ENCODE data around the gene GGT5. TPM values are rescaled to one million over a fixed set of nuclear protein-coding genes. Genes with fewer than 3 reads are reported as not detected.
"Not testable (repeated sequence)": the region's sequence is repeated elsewhere in the genome, so short reads cannot be mapped to it uniquely, and the experiment has no call there.

GGT5 gene
- total RNA-seq, 4 donors from 2014 or later: 45.4 to 70.6 (median 51.0) TPM

DNA sequence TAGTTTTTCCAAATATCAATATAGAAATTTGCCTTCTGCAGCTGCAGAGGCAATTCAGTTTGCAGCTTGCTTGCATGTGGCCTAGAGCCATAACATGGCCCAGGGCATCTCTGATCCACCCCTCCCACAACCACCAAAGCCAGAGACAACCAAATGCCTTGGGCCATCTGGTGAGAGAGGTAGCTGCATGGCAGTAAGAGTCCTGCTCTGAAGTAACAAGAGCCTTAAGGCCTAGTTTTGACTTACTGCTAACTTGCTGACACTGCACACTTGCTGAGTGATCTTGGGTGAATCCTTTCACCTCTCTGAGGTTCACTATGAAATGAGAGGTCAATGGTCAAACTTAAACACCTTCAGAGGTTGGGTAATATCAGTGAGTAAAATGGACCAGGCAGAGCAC lies 20.9 kb upstream of the GGT5 start:
- DNase-seq (ENCODE audit: low spot score) (no peak), ATAC-seq (ENCODE audit: low FRiP score) (no peak)
- TF ChIP-seq, protein P1, sequence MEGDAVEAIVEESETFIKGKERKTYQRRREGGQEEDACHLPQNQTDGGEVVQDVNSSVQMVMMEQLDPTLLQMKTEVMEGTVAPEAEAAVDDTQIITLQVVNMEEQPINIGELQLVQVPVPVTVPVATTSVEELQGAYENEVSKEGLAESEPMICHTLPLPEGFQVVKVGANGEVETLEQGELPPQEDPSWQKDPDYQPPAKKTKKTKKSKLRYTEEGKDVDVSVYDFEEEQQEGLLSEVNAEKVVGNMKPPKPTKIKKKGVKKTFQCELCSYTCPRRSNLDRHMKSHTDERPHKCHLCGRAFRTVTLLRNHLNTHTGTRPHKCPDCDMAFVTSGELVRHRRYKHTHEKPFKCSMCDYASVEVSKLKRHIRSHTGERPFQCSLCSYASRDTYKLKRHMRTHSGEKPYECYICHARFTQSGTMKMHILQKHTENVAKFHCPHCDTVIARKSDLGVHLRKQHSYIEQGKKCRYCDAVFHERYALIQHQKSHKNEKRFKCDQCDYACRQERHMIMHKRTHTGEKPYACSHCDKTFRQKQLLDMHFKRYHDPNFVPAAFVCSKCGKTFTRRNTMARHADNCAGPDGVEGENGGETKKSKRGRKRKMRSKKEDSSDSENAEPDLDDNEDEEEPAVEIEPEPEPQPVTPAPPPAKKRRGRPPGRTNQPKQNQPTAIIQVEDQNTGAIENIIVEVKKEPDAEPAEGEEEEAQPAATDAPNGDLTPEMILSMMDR (IDR thresholded peaks at IDR 0.05): no peak

DNA sequence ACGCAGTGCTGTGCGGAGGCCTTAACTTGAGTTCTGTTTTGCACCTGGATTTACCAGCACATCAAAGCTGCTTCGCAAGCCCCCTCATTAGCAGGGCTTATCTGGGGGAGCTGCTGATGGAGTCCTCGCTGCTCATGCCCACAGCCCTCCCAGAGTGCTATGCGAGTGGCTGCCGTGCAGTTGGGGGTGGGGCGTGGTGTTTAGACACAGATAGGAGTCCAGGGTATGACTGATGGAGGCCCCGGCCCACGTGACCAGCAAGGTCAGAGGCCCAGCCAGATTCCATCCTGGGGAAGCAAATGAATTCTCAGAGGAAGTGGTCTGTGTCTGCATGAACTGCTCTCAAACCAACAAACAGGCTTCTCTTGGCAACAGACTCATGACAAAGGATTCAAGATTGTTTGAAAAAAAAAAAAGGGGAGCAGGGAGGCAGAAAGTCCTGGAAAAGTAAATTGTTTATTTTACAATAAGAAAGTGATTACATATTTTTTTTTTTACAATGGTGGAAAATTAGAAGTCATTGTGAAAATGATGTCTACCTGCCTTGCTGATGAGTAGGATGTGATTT lies 19.5 kb upstream of the GGT5 start:
- not testable (repeated sequence) for DNase-seq (ENCODE audit: low spot score); ATAC-seq (ENCODE audit: low FRiP score)

DNA sequence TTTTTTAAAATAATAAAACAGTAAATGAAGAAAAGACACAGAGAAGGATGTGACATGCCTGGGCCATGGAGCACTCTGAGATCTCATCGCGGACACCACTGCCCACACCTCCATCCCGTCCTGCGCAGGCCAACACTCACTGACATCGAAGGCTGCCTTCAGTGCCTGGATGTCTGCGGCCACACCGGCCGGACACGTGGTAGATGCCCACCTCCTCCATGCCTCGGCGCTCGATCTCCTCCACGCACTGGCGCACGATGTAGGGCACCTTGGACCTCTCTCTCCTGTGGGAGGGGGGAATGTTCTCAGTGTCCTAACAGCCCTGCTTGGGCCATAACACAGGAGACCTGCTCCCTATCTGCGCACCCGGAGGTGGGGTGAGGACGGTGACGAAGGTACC lies 18.6 kb upstream of the GGT5 start:
- ATAC-seq (ENCODE audit: low FRiP score); DNase-seq (ENCODE audit: low spot score): not testable (repeated sequence)

DNA sequence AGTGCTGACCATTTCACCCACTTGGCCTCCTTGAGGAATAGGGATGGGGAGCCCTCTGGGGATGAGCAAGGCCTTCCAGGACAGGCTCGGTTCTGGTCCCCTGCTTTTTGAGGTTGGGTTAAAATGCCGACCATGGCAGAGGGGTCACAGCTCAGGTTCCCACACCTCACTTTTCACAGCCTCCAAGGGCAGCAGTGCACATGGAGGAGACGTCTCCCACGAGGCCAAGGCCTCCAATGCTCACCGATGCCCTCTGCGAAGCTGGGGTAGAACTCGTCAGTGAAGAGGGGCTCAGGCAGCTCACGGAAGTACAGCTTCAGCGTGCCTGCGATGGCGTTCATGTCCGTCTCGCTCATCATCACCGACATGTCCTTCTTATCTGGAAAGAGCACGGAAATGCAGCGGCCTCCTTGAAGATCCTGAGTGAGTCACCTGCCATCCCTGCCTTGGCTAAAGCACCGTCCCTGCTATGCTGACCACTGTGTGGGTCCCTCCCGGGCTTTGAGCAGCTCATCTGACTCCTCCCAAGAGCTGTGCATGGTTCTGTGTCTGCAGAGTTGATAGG lies 17.4 kb upstream of the GGT5 start:
- not testable (repeated sequence) for ATAC-seq (ENCODE audit: low FRiP score); DNase-seq (ENCODE audit: low spot score)

DNA sequence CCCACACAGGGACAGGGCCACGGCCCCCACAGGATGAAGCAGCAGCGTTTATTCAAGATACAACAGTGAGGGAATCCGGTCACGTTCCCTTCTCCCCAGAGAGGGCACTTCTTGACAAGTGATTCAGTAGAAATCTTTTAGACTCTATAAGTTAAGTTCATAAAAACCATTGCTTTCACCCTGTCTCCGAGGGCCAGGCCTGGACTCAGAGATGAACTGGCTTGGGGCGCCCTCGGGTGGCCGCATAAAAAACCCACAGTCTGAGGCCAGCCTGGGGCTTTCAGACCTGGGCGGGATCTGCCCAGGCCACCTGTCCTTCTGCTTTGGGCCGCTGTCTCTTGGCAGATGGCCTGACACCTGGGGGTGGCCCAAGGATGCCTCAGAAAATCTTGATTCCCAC lies 14.6 kb upstream of the GGT5 start:
- not testable (repeated sequence) for ATAC-seq (ENCODE audit: low FRiP score); DNase-seq (ENCODE audit: low spot score)

DNA sequence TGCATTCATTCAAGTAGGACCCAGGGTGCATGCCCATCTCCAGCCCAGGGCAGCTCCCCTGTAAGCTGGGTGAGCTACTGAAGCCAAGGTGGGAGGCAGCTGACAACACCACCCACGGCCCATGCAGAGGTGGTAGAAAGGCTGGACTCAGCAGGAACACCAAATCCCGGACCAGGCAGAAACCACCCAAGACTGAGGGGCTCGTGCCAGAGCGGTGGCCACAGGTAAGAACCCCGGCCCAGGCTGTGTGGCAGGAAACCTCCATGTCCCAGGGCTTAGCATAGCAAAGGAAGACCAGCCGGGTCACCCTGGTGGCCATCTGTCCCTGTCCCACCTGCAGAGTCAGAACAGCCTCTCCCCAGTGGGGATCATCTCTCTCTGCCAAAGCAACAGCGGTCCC lies 11.9 kb upstream of the GGT5 start:
- ATAC-seq (ENCODE audit: low FRiP score); DNase-seq (ENCODE audit: low spot score): not testable (repeated sequence)

GRCh38 chr22:24256136-24256535 lies 11.3 kb upstream of the GGT5 start:
- not testable (repeated sequence) for ATAC-seq (ENCODE audit: low FRiP score); DNase-seq (ENCODE audit: low spot score)

DNA sequence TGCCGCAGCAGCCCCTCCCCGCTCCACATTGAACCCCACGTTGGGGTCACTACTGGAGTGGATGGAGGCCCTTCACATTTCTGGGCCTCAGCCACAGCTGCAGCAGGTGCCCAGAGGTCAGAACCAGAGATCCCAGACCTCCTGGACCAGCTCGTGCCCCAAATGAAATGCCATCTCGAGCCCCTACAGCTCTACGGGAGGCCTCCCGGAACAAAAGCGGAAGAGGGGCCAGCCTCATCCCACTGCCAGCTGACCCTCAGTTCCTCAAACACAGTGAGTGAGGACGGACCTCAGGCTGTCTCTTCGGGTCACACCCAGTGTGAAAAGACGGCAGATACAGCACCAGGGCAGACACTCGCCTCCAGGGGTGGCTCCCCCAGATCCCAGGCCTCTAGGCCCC lies 8.2 kb upstream of the GGT5 start:
- ATAC-seq (ENCODE audit: low FRiP score); DNase-seq (ENCODE audit: low spot score): not testable (repeated sequence)

GRCh38 chr22:24251286-24251685 lies 6.4 kb upstream of the GGT5 start:
- not testable (repeated sequence) for DNase-seq (ENCODE audit: low spot score); ATAC-seq (ENCODE audit: low FRiP score)

GRCh38 chr22:24249413-24249812 lies 4.5 kb upstream of the GGT5 start:
- not testable (repeated sequence) for ATAC-seq (ENCODE audit: low FRiP score); DNase-seq (ENCODE audit: low spot score)

GRCh38 chr22:24248611-24249010 lies 3.7 kb upstream of the GGT5 start:
- DNase-seq (ENCODE audit: low spot score); ATAC-seq (ENCODE audit: low FRiP score): not testable (repeated sequence)

DNA sequence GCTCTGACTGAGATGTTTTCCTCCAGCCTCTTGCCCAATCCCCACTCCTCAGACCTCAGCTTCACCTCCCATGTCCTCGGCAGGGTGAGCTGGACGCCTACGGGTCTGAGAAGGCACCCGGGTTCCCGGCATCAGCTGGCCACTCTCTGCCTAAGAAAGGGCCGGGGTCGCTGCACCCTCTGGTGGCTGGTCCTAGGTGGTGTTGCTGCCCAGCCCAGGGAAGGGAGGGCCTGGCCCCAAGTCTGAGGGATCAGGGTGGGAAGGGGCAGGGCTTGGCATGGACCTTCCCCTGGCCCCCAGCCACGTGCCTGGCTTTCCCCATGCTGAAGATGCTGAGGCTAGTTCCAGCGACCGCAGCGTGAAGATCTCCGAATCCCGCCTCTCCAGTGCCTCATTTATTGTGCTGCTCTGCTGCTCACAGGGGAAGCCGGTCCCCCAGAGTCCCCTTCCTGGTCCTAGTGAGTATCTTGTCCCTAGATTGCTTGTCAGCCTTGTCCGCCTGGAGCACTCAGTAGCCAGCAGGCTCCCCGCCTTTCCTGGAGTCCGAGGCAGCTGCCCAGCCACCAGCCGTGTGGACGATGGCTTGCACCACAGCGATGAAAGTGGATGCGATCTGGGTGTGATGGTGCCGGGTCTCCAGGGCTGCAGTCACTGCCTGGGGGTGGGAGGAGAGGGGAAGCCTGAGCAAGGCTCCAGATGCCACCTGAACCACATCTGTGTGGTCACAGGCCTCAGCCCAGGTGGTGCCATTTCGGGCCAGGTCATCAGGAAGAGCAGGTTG lies 2.9 kb upstream of the GGT5 start:
- ATAC-seq (ENCODE audit: low FRiP score) (peak; percentile 99), DNase-seq (ENCODE audit: low spot score) (peak; percentile 80)
- TF ChIP-seq, protein P1 (IDR thresholded peaks at IDR 0.05): peak in 2 of 3 donors; percentile 72 to 89
